NCI-H82 treated with DMSO at 0.1 percent for 48 hours (cell line): ENCODE measurements around the gene CBS.
"Not testable (repeated sequence)": the region's sequence is repeated elsewhere in the genome, so short reads cannot be mapped to it uniquely, and the experiment has no call there.

Source experiments
- DNase-seq: peaks from one replicate; lab custom pipeline; 2025; ENCODE audit not compliant: unreplicated experiment; lab: John Stamatoyannopoulos, UW

CBS gene

DNA sequence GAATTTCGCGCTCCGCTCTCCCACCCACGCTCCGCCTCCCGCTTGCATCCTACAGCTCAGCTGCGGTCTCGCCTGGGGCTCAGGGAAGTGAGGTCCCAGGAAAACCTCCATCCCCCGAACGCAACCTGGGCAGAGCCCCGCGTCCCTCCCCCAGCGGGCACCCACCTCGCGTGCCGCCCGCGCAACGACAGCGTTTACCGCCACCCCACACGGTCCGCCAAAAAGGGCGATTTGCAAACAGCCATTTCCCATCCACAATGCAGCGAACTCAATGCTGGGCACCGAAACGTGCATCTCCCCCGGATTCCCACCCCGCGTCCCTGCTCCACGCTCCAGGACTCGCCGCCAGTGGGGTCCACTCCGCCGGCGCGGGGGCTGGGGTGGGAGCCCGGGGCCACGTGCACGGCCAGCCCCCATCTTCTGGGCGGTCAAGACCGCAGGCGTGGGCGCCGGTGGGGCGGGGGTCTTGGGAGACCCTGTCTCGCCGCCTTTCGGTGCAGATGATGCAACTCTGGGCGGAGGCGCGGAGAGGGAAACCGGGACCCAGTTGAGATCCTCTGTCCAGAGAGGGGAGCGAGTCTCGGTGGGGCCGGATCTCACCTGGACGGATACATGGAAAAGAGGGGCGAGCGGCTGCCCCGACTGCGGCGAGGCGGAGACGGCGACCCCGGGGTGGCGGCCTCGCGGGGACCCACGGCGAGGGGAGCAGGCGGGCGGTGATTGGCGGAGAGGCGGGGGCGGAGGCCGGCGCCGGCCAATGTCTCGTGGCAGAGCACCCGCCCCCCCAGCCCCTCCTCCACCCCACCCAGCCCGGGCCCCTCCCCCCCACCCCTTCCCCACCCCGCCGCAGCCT is at the start of gene CBS:
Gene CBS, minus strand, starts transcription at position 666 of the 853 bp plus-strand sequence. CDS start 3,642 bp downstream, outside the sequence.
- DNase-seq: not testable (repeated sequence)

DNA sequence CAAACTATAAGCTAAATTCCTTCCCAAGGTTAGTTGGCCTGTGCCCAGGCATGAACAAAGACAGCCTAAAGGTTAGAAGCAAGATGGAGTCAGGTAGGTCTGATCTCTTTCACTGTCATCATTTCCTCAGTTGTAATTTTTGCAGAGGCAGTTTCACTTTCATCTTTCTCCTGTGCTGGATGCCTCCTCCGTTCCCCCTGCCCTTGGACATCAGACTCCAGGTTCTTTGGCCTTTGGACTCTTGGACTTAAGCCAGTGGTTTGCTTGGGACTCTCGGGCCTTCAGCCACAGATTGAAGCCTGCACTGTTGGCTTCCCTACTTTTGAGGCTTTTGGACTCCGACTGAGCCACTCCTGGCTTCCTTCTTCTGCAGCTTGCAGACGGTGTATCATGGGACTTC is 40.3 kb upstream of the CBS start:
- DNase-seq: not testable (repeated sequence)

DNA sequence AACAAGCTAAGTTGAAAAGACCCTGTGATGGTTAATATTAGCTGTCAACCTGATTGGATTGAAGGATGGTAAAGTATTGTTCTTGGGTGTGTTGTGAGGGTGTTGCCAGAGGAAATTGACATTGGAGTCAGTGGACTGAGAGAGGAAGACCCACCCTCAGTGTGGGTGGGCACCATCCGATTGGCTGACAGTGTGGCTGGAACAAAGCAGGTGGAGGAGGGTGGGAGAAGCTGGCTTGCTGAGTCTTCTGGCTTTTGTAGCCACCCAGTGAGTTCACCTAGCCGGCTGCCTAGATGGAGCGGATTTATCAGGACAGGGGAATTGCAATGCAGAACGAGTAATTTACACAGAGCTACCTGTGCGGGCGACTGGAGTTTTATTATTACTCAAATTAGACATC is 38.8 kb upstream of the CBS start:
- not testable (repeated sequence) for DNase-seq

DNA sequence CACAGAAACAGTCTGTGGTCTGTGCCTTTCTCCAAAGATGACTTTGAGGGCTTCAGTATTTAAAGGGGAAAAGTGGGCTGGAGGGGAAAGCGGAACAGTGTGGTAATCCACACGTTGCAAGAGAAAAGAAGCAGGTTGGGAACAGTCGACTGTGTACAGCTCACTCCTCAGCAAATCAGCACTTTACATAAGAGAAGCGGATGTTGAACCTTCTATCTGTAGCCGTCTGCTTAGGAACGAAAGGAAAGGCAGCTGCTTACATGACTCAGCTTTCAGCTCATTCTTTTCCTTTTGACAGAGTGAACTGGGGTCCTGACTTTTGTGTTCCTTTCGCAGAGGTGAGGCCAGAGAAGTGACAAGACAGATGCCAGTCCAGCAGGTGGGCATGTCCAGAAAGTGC is 33.4 kb upstream of the CBS start:
- DNase-seq: not testable (repeated sequence)

DNA sequence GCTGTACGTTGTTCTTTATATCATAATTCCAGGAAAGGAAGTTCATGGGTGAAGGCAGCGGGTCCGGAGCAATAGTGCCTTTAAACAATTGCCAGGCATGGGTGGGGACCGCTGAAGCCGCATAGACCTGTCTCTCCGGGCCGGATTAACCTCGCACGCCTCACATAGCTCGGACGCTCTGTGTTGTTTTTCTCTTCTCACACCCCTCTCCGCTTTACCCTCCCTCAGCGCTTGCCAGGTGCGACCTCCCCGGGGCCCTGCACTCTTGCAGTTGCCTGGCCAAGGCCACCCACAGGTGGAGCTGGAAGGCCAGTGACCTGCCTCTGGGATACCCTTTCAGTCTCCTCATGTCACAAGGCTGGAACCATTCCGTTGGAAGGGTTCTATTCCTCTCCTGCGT is 32.5 kb upstream of the CBS start:
- DNase-seq: not testable (repeated sequence)

DNA sequence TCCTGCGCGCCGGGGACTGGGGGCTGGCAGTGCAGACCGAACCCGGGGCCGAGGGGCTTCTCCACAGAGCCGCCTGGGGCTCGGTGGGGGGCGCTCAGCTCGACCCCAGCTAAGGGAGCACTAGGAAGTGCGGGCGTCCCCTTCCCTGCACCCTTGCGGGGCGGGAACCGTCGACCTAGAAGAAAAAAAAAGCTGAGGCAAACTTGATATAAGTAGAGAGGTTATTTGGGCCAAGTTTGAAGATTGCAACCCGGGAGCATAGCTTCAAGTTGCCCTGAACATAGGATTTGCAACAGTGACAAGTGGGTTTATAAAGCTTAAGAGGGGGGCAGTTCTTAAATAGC is 32.1 kb upstream of the CBS start:
- DNase-seq: not testable (repeated sequence)

DNA sequence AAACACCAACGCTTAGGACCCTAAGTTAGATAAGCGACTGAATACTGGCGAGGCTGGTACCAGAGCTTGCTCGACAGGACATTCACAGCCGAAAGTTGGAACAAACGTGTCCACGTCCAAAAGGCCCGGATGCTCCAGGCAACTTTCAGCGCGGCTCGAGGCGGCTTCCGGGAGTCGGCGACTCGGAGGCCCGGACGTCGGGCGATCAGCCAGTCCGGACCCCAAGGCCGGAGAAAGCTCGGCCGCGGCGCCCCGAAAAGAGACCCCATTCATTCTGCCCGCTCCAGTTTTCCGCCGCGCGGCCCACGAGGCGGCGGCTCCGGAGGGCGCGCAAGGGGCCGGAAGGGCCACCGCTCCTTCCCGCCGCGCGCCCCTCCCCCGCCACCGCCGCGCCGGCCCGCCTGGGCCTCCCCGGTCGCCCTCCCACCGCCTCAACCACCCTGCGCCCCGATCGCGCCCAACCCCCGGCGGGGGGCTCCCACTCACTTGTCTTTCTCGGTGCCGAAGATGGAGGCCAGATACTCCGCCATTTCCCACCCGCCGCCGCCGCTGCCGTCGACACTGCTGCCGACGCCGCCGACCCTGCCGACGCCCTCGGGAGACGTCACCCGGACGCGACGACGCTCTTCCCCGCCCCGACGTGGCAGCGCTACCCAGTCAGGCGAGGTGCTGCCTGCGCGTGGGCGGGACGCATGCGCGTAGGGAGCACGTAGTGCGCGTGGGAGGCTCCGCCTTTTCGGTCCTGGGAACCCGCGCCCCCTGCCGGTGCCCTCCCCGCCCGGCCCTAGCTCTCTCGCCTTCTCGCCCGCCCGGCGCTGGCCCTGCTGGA is 31.5 kb upstream of the CBS start, which contains the start of gene U2AF1:
Gene U2AF1, minus strand, starts transcription at position 606 of the 829 bp plus-strand sequence. Its CDS starts 76 bp downstream, at position 530.
- DNase-seq: not testable (repeated sequence)

DNA sequence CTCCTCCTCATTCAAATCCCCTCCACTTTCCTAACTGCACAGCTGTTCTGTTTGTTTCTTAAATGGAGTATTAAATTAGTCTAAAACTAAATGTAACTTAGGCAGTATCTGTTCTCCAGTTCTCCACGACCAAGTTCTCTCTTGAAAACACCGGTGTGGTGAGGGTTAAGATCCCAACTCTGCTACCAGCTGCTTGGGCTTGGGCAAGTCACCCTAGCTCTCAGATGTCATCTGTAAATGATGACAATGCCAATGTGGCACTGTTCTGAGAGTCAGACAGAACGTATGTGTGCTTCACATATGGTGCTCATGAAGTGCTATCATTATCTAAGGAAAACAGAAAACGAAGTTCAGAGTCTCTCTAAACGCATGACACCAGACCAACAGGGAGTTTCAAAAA is 29.0 kb upstream of the CBS start:
- DNase-seq: not testable (repeated sequence)

DNA sequence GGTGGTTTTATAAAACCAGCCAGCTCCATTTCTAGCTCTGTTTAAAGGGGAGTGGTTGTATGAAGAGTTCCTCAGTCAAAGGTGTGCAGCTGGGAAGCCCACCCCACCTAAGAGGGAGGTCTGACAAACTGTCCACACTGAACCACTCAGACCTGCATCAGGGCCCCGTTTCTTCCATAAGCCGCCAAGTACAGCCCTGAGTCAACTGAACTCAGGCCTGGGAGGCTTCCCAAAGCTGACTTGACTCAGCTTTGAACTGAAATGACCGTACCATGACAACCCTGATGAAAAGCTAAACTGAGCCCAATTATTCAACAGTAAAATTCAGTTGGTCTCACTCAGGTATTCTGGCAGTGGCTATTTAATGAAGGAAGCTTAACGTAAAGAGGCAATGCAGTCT is 26.6 kb upstream of the CBS start:
- not testable (repeated sequence) for DNase-seq

DNA sequence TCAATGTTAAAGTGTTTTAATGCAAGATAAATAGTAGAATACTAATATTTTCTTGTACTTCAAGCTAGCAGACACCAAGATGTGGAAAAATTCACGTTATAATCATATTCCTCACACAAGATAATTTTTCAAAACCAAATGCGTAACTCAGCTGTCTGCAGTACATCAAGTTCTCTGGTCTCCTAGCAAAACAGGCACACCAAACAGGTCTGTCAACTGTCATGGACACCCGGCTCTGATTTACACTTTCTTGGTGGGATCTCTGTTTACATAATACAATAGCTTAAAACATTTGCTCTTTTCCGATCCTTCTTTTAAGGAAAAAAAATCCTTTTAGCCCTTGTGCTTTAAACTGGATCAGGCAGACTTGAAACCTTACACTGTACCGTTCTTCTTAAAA is 26.0 kb upstream of the CBS start:
- DNase-seq: not testable (repeated sequence)

DNA sequence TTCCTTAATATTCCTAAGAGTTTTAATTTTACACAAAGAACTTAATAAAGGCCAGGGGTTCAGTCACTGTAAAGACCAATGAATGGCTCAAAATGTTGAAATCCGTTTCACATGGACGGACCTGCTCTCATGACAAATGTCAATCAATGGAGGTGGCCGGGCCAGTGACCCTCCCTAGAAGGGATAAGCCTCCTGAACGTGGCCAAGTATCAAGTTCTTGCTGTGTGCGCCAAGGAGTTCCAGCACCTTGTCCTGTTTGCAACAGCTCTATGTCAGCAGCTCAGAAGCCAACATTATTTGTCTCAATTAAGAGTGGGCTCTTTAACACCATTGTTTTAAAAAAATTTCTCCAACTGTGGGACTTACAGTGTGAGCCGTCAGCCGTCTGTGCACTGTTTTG is 25.4 kb upstream of the CBS start:
- not testable (repeated sequence) for DNase-seq

DNA sequence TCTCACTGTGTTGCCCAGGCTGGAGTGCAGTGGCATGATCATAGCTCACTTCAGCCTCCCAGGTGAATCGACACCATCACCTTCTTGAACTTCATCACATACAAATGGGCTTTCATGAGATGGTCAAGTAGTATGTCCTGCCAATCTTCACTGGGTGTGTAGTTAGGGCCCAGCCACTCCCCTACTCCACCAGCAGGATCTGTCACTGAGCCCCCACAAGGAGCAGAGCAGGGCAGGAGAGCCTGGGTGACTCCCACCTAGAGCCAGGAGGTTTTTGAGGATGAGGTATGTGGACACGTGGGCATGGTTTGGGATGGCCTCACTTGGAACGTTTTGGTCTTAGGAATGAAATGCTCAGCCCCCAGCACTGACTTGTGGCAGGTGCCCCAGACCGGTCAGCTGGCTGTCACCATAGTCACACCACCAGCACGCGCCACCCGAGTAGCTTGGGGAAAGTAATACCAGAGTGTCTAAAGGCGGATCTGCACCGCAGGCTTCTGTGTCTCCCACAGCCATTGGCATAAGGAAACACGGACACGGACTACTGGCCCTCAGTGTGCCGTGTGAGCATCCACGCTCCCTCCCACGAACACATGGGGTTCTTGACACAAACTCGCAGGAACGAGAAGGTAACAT is 16.5 kb upstream of the CBS start:
- not testable (repeated sequence) for DNase-seq

DNA sequence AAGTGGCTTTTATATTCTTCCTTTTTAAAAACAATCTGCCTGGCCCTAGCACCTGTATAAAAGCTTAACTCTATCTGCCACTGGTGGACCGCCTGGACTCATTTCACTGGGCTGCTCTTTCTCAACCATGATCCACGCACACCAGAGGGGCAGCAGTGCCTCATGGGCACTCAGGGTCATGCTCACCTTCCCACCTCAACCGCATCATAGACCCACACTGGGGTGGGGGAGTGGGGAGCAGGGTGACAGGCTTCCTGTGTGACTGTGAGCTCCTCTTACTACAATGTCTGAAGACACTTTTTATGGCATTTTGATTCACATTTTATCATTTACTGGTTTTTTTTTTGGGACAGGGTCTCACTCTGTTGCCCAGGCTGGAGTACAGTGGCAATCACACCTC is 15.3 kb upstream of the CBS start:
- not testable (repeated sequence) for DNase-seq

DNA sequence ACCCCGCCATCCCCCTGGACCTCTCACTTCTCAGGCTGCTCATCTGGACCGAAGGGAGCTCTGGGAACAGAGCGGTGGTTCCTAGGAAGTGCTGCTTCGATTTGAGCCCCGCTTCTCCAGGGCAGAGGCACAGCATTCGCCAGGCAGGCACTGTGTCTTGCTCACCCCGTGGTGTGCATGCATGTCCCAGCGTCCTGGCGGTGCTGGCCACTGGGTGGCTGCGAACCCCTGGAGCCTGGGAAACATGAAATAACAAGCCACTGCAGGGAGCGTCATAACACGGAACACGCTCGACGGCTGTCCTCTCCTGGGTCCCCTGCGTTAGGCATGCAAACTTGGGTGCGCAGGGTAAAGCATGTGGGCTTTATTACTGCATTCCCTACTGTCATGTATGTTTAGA is 13.8 kb upstream of the CBS start:
- not testable (repeated sequence) for DNase-seq

DNA sequence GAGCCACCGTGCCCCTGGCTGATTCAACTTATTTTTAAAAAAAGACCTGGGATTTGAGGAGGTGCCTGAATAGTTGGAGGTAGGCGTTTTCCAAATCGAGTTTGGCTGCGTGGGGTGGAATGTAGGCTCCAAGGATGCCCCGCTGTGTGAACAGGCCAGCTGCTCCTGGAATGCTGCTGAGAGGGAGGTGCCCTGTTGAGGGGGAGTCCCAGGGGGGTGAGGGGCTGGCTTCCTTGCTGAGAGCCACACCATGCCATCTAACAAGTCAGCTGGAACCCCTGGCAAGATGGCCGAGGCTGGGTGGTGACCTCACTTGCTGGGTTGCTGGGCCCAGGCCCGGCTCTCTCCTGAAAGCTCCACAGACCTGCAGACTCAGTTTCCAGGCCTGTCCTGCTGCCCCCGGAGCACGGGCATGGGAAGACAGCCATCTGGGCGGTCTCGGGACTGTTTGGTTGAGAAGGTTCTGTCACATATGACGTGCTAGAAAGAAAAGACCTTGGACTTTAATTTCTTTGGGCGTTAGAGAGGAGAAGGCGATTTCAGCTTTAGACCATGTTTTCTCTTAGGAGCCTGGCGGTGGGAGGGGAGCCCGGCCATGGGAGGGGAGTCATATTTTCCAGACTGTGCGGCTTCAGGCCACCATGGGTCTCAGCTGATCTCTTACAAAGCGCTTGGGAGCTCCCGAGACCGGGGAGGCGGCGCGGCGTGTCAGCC is 7.1 kb upstream of the CBS start:
- not testable (repeated sequence) for DNase-seq

DNA sequence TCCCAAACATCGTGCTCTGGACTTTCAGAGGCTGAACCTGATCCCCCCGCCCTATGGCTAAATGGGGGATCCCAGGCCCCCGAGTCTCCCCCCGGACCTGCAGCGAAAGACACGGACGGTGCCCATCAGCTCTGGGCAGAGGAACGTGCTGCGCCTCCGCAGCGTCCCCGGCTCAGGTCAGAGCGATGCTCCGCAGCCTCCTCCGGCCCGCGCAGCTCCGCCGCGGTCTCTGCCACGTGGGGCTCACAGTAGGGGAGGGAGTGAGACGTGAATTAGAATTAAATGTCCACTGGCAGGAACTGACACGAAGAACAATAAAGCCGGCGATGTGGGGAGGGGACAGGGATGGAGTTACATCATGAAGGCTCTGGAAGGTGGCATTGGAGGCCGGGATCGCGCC is 1.0 kb upstream of the CBS start:
- not testable (repeated sequence) for DNase-seq

DNA sequence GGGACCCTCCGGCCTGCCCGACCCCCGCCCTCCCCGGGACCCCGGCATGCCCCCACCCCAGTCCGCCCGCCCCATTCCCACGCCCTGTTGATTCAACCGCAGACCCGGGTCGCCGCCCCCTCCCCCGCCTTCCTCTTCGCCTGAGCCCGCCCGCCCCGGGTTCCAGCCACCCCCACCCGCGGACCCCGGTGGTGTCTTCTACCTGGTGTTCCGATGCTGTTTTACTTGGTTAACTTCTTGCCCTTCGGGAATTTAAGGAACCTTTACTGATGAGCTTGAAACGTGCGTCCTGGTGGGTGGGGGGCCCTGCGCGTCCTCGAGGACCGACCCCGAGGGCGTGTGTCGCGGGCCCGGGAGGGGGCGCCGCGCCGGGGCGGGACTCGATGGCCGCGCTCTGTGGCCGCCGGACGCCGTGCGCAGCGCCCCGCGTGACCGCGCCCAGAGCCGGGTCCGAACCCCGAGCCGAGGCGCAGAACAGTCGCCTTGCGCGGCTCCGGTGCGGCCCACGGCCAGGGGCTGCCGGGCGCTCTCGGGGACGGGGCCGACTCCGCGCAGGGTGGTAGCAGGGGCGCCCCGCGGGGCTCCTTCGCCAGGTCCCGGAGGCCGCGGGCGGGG is 495 bp upstream of the CBS start:
- not testable (repeated sequence) for DNase-seq

DNA sequence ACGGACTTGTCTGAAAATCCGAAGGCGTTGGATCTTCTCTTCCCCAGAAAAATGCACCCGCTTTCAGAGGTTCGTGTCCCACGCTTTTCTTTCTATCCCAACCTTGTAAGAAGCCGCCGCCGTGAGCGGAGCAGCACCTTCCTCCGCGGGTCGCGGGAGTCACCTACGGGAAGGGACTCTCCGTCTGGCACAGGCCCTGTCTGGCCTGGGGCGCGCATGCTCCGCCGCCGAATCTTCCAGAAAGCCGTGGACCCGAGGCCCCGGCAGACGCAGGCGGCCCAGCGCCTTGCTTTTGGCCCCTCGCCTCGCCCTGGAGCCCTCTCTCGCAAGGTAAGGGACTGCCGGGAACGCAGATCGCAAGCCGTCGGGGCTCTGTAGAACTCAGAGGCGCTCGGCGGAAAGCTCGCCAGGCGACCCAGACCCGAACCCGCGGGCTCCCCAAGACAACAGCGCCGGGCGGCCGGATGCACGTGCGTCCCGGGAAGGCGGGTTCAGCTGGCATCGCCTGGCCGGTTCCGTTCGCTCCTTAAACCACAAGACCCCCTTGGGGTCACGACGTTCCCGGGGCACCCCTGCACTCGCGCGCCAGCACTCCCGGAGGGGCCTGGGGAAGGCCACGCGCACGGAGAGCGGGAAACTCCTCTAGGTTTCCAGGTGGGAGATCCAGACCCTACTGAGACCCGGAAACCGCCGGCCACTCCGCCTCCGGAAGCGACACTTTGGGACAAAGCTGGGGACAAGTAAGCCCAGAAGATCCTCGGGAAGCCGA is 1.1 kb downstream of the CBS start:
- DNase-seq: not testable (repeated sequence)

DNA sequence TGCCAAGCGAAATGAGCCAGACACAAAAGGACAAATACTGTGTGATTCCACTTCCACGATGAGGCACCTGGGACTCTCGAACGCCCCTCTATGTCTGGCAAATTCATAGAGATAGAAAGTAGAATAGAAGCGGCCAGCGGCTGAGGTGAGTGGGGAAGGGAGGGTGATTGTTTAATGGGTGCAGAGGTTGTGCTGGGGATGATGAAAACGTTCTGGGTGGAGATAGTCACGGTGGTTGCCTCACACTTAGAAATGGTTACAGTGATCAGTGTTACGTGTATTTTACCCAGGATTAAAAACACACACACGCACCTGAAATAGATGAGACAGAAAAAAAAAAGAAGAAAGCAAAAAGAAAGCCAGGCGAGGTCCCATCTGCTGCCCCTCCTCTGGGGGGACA is 2.9 kb downstream of the CBS start:
- not testable (repeated sequence) for DNase-seq

DNA sequence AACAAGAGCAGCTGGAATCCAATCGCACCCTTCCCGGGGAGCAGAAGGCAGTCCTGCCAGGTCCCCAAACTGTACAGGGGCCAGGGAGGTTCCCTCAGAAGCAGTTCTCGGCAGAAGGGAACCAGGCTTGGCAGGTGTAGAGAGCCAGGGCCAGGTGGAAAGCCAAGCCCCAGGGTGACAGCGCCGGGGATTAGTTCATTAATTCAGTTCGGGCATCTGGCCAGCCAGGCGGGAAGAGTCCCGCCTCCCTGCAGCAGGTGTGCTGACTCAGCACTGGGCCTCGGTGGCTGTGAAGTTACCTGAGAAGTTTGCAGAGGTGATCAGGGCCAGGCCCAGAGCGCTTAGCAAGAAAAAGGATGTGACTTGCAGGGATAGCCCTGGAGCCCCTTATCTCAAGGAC is 6.0 kb downstream of the CBS start:
- DNase-seq: not testable (repeated sequence)
